Measurements from ENCODE around the gene UBE2E1.

Gene UBE2E1

DNA sequence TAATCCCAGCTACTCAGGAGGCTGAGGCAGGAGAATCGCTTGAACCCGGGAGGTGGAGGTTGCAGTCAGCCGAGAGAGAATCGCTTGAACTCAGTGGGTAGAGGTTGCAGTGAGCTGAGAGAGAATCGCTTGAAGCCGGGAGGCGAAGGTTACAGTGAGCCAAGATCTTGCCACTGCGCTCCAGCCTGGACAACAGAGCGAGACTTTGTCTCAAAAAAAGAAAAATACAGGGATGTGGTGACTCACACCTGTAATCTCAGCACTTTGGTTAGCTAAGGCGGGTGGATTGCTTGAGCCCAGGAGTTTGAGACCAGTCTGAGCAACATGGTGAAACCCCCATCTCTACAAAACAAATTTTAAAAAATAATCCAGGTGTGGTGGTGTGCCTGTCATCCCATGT is 26.8 kb downstream of the UBE2E1 start:
- no peak overlapping the region for H3K4me3 ChIP-seq (replicated peaks in 1 of 2; ENCODE audit: low read depth in 2 of 2, low read length in 2 of 2)
- no peak for TF ChIP-seq CTCF (IDR thresholded peaks at IDR 0.05; ENCODE audit: low read depth, low read length)
- DNase-seq (ENCODE audit: low read depth in 2 of 2), result no peak

DNA sequence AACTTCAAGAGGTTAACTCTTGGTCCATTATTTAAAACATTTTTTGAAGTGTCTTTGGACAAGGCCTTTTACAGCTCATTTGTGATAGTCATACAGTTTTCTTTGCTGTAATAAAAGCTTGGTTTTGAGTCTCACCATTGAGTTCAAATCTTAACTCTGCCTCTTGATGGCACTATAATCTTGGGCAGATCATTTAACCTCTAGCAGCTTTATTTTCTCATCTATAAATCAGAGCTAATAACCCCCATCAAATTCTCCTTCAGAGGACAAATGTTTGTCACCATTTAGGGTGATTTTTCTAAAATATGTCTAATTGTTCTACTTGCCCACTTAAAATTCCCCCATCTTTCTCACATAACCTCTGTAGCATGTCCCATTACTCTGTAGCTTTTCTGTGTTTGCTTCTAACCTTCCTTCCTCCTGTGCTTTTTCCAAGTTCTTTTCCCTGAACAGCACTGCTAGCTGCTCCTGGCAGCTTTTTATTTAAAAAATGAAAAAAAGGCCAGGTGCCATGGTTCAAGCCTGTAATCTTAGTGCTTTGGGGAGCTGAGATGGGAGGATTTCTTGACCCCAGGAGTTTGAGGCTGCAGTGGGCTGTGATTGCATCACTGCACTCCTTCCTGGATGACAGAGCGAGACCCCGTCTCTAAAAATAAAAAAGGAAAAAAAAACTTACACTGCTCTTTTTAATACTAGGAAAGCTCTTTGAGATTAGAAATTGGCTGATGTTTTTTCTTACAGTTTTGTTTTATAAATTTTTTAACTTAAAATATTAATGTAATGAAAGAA is 28.5 kb downstream of the UBE2E1 start:
- TF ChIP-seq CTCF (IDR thresholded peaks at IDR 0.05; ENCODE audit: low read depth, low read length), result peak; percentile 12
- peak; percentile 31 to 36 for DNase-seq (ENCODE audit: low read depth in 2 of 2)
- H3K4me3 ChIP-seq (replicated peaks in 1 of 2; ENCODE audit: low read depth in 2 of 2, low read length in 2 of 2), result no peak overlapping the region

DNA sequence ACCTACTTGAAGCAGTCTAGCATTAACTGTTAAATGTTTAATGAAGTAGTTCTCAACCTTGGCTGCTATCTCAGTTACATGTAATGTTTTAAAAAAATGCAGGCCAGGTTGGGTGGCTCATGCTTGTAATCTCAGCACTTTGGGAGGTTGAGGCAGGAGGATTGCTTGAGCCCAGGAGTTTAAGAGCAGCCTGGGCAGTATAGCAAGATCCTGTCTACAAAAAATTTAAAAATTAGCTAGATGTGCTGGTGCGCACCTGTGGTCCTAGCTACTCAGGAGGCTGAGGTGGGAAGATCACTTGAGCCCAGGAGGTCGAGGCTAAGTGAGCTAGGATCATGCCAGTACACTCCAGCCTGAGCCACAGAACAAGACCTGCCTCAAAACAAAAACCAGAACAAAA is 29.3 kb downstream of the UBE2E1 start:
- no peak overlapping the region for H3K4me3 ChIP-seq (replicated peaks in 1 of 2; ENCODE audit: low read depth in 2 of 2, low read length in 2 of 2)
- TF ChIP-seq CTCF (IDR thresholded peaks at IDR 0.05; ENCODE audit: low read depth, low read length), result no peak
- no peak for DNase-seq (ENCODE audit: low read depth in 2 of 2)

- DNase-seq (ENCODE audit: low read depth in 2 of 2), result no peak
- H3K4me3 ChIP-seq (replicated peaks in 1 of 2; ENCODE audit: low read depth in 2 of 2, low read length in 2 of 2), result no peak overlapping the region
- no peak for TF ChIP-seq CTCF (IDR thresholded peaks at IDR 0.05; ENCODE audit: low read depth, low read length)
Measured at GRCh38 chr3:23835802-23836201, 30.0 kb downstream of the UBE2E1 start.

- DNase-seq (ENCODE audit: low read depth in 2 of 2), result no peak
- TF ChIP-seq CTCF (IDR thresholded peaks at IDR 0.05; ENCODE audit: low read depth, low read length), result no peak
Measured at GRCh38 chr3:23836536-23837230, 30.9 kb downstream of the UBE2E1 start.

GRCh38 chr3:23837286-23837685 is 31.5 kb downstream of the UBE2E1 start:
- no peak for DNase-seq (ENCODE audit: low read depth in 2 of 2)
- TF ChIP-seq CTCF (IDR thresholded peaks at IDR 0.05; ENCODE audit: low read depth, low read length), result no peak

More at GRCh38 chr3:23836536-23837230, 30.9 kb downstream of the UBE2E1 start:
- no peak overlapping the region for H3K4me3 ChIP-seq (replicated peaks in 1 of 2; ENCODE audit: low read depth in 2 of 2, low read length in 2 of 2)

More at GRCh38 chr3:23837286-23837685, 31.5 kb downstream of the UBE2E1 start:
- no peak overlapping the region for H3K4me3 ChIP-seq (replicated peaks in 1 of 2; ENCODE audit: low read depth in 2 of 2, low read length in 2 of 2)

Measured in cardiac fibroblast (primary cell).